ACC112 (cell line): Measurements from ENCODE around the gene P3H3.

Source experiments
- H2AFZ ChIP-seq: fragments of 200-600 bp; sonication (generic); one replicate; pipeline ENCODE4 v1.6.0; 2017; ENCODE audit warnings: antibody characterized with exemption, low read length; ENCODE audit not compliant: unreplicated experiment
- H3K27ac ChIP-seq: fragments of 200-600 bp; sonication (generic); 2 replicates; pipeline ENCODE4 v1.5.1; 2014; ENCODE audit warnings: low read depth, mild to moderate bottlenecking, antibody characterized with exemption, low read length, moderate library complexity
- H3K27me3 ChIP-seq: fragments of 200-600 bp; sonication (generic); 2 replicates; pipeline ENCODE4 v1.6.1; 2014; ENCODE audit warnings: mild to moderate bottlenecking, antibody characterized with exemption, low read length, moderate library complexity, mixed read lengths; ENCODE audit not compliant: insufficient read depth
- H3K36me3 ChIP-seq: fragments of 200-600 bp; sonication (generic); 2 replicates; pipeline ENCODE4 v1.6.1; 2016; ENCODE audit warnings: mild to moderate bottlenecking, antibody characterized with exemption, low read length, moderate library complexity, mixed read lengths; ENCODE audit not compliant: insufficient read depth
- H3K4me1 ChIP-seq: fragments of 200-600 bp; sonication (generic); one replicate; pipeline ENCODE4 v1.6.1; 2016; ENCODE audit warnings: low read length, mixed read lengths; ENCODE audit not compliant: insufficient read depth, unreplicated experiment, control insufficient read depth
- H3K4me3 ChIP-seq: fragments of 200-600 bp; sonication (generic); 2 replicates; pipeline ENCODE4 v1.5.1; 2014; ENCODE audit warnings: mild to moderate bottlenecking, low read depth, low read length
- H3K79me2 ChIP-seq: fragments of 200-600 bp; sonication (generic); one replicate; pipeline ENCODE4 v1.6.0; 2016; ENCODE audit warnings: low read length; ENCODE audit not compliant: control insufficient read depth, unreplicated experiment, insufficient read depth

The P3H3 gene

DNA sequence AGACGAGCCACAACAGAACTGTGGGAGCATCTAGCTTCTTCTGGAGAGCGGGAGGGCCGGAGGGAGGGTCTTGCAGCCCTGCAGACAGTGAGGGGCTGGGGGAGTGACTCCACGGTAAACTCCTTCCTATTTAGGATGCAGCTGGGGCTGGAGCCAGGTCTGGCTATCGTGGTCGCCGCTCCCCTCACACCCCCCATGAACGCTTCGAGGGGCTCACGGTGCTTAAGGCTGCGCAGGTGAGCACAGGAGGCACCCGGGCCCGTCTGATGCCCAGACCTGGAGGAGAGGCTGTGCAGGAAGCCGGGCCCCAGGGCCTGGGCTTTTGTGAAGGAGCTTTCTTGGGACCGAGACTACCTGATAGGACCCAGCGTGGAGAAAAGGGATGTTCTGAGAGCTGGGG, 8.6 kb downstream of the P3H3 start:
- Histone ChIP-seq H3K4me1 (no peaks in the 10 kb centered on the region), H2AFZ (no peak overlapping the region), H3K4me3 (no peak overlapping the region), H3K36me3 (peaks cover 11% of the 10 kb centered on the region), H3K79me2 (no peaks in the 10 kb centered on the region), H3K27ac (no peak overlapping the region), H3K27me3 (no peaks in the 10 kb centered on the region)

DNA sequence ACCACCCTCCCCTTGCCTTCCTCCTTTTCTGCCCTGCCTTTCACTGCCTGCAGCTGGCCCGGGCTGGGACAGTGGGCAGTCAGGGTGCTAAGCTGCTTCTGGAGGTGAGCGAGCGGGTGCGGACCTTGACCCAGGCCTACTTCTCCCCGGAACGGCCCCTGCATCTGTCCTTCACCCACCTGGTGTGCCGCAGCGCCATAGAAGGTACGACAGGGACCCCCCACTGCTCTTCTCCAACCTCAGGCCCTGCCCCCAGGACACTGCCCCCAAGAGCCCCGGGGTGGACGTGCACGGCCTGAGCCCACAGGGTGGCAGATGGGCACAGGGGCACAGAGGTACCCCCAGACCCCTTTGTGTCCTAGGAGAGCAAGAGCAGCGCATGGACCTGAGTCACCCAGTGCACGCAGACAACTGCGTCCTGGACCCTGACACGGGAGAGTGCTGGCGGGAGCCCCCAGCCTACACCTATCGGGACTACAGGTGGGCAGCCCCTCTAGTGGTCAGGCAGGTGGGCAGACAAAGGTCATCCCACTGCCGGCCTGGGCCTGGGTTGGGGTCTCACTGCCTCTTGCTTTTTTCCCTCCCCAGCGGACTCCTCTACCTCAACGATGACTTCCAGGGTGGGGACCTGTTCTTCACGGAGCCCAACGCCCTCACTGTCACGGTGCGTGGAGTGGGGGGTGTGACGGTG, 9.3 kb downstream of the P3H3 start:
- Histone ChIP-seq H3K36me3 (peaks cover 8% of the 10 kb centered on the region), H3K4me1 (no peaks in the 10 kb centered on the region), H3K27me3 (no peaks in the 10 kb centered on the region), H2AFZ (no peak overlapping the region), H3K27ac (no peak overlapping the region), H3K79me2 (no peaks in the 10 kb centered on the region), H3K4me3 (no peak overlapping the region)

DNA sequence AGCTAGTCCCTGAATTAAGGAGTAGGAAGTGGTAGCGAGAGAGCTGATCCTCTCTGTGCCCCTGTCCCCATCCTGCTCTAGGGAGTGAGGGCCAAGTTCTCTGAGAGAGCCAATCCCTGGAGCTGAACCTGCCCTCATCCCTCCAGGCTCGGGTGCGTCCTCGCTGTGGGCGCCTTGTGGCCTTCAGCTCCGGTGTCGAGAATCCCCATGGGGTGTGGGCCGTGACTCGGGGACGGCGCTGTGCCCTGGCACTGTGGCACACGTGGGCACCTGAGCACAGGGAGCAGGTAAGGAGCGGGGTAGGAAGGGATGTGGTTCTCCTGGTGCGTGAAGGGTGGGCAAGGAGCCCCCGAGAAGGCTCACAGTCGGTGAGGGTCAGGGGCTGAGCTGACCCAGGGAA, 10.6 kb downstream of the P3H3 start:
- Histone ChIP-seq H3K4me1 (no peaks in the 10 kb centered on the region), H3K36me3 (no peaks in the 10 kb centered on the region), H3K27me3 (no peaks in the 10 kb centered on the region), H2AFZ (no peak overlapping the region), H3K4me3 (no peak overlapping the region), H3K27ac (no peak overlapping the region), H3K79me2 (no peaks in the 10 kb centered on the region)

DNA sequence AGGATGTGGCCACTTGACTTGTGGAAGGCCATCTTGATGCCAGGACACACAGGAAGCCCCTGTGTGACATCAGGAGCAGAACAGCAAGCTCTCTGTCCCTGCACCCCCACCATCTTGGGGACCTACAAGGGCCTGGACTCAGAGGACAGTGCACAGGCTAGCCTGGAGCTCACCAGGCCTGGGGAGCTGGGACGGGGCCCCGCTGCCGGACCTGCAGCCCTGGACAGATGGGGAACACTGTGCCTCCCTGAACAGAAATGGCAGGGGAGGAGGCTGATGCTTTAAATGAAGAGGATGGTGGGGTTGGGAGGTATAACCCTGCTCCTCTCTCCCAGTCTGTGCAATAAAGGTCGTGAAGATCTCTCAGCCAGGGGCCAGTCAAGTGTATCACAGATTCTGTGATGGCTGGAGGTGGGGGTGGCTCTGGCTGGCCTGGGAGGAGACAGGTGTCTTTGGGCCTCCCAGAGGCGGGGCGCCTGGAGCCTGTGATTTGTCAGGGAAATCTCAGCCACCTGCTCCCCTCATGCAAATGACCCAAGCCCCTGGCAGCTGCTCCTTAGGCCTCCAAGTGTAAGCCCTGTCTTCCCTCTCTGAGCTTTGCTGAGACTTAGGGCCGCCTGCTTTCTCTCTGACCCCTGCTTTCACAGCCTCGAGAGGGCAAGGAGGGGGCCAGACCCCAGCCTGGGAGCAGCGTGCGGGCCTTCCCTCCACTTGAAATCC, 11.4 kb downstream of the P3H3 start:
- Histone ChIP-seq H3K79me2 (no peaks in the 10 kb centered on the region), H3K4me3 (no peak overlapping the region), H3K4me1 (no peaks in the 10 kb centered on the region), H3K27ac (no peak overlapping the region), H3K27me3 (no peaks in the 10 kb centered on the region), H3K36me3 (peaks cover 3% of the 10 kb centered on the region), H2AFZ (no peak overlapping the region)

DNA sequence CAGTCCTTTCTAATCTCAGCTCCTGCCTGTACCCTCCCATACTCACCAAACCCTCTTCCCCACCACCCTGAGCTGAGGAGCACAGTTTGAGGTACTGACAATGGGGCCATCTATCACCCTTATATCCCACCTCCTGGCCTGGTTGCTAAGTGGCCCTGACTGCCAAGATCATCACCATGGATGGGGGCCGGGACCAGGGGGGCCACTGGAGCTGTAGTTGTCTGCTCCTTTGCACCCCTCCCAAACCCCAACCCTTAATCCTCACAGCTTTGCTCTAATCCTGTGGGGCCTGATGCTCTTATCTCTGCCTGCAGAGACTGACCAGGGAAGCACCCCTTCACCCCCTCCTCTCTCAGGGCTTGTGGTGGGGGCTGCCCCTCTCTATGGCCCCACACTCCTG, 12.1 kb downstream of the P3H3 start:
- H3K4me3 ChIP-seq = no peak overlapping the region
- no peak overlapping the region for H3K27ac ChIP-seq
- H2AFZ ChIP-seq = no peak overlapping the region
- H3K79me2 ChIP-seq = no peaks in the 10 kb centered on the region
- H3K36me3 ChIP-seq = peaks cover 8% of the 10 kb centered on the region
- no peaks in the 10 kb centered on the region for H3K27me3 ChIP-seq
- no peaks in the 10 kb centered on the region for H3K4me1 ChIP-seq

DNA sequence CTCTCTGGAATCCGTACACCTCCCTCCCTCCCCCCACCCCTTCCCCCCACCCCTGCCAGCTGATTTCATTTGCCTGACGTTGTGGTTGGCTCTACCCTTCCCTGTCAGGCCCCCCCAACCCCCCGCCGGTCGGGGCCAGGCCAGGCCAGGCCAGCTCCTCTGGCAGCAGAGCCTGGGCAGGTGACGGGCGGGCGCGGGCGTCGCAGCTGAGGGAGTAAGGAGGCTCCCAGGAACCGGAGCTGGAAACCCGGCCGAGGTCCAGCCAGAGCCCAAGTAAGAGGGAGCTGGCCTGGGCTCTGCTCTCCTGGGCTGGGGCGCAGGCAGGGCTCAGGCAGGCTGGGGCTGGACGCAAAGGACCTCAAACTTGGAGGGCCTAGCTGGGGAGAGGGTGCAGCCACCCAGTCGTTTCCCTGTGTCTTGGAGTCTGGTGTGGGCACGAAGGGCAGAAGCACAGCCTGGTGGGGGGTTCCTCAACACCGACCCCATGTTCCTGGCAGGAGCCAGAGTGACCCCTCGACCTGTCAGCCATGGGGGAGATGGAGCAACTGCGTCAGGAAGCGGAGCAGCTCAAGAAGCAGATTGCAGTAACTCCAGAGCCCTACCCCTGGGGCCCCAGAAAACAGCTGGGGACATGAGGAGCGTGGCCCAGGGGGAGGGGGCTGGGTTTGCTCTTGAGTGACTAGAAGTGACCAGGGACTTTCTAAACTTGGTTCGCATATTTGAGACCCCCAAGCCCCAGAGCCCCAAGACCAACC, 12.7 kb downstream of the P3H3 start, which contains the start of gene GNB3:
GNB3 (plus strand) TSS at position 165 of the 755 bp plus-strand sequence; CDS start at position 528, 363 bp downstream.
- H3K79me2 ChIP-seq = no peaks in the 10 kb centered on the region
- no peaks in the 10 kb centered on the region for H3K4me1 ChIP-seq
- H3K27me3 ChIP-seq = no peaks in the 10 kb centered on the region
- no peak within 1 kb of the TSS for H3K27ac ChIP-seq
- no peak within 1 kb of the TSS for H3K4me3 ChIP-seq
- no peak within 1 kb of the TSS for H2AFZ ChIP-seq
- H3K36me3 ChIP-seq = peaks cover 9% of the 10 kb centered on the region

DNA sequence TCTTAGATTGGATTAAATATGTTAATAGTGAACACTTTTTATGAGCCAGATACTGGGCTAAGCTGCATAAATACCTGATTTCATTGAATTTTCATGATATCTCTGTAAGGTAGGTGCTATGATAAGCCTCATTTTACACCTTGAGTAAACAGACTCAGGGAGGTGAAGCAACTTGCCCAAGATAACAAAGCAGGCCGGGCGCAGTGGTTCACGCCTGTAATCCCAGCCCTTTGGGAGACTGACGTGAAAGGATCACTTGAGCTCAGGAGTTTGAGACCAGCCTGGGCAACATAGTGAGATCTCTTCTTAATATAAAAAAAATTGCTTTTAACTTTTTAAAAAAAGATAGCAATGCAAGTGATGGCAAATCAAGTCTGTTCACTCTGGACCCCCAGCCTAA, 13.9 kb downstream of the P3H3 start:
- H3K4me1 ChIP-seq = no peaks in the 10 kb centered on the region
- no peak overlapping the region for H3K27ac ChIP-seq
- no peaks in the 10 kb centered on the region for H3K79me2 ChIP-seq

DNA sequence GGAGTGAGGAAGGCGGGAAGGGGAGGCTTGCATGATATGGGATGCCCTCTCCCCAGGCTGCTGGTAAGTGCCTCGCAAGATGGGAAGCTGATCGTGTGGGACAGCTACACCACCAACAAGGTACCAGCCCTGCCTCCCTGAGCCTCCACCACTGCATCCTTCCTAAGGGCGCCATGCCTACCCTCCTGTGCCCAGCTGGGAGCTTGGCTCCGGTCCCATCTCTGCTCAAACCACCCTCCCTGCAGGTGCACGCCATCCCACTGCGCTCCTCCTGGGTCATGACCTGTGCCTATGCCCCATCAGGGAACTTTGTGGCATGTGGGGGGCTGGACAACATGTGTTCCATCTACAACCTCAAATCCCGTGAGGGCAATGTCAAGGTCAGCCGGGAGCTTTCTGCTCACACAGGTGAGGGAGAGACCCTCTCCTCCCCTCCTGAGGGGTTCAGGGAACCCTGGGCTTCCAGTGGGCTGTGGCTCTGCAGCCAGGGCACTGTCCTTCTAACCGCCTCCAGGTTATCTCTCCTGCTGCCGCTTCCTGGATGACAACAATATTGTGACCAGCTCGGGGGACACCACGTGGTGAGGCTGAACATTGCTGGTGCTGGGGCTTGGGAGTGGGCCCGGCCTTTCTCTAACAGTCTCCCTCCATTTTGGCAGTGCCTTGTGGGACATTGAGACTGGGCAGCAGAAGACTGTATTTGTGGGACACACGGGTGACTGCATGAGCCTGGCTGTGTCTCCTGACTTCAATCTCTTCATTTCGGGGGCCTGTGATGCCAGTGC, 15.1 kb downstream of the P3H3 start:
- H3K79me2 ChIP-seq = no peaks in the 10 kb centered on the region
- H3K27me3 ChIP-seq = no peaks in the 10 kb centered on the region
- no peak overlapping the region for H3K27ac ChIP-seq
- H3K4me3 ChIP-seq = no peak overlapping the region
- H3K4me1 ChIP-seq = no peaks in the 10 kb centered on the region
- no peak overlapping the region for H2AFZ ChIP-seq
- peaks cover 11% of the 10 kb centered on the region for H3K36me3 ChIP-seq

More for the DNA sequence above, 13.9 kb downstream of the P3H3 start:
- no peak overlapping the region for H2AFZ ChIP-seq
- H3K36me3 ChIP-seq = peaks cover 11% of the 10 kb centered on the region
- H3K27me3 ChIP-seq = no peaks in the 10 kb centered on the region
- H3K4me3 ChIP-seq = no peak overlapping the region

DNA sequence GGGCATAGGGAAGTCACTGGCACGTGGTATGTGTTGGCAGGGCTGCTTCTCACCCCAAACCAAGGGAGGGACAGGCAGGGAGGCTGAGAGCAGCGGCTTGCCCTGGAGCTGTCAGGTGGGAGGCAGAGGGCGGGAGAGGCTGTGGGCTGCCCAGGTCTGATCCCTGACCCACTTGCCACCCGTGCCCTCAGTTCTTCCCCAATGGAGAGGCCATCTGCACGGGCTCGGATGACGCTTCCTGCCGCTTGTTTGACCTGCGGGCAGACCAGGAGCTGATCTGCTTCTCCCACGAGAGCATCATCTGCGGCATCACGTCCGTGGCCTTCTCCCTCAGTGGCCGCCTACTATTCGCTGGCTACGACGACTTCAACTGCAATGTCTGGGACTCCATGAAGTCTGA, 17.2 kb downstream of the P3H3 start:
- H3K27me3 ChIP-seq = no peaks in the 10 kb centered on the region
- H3K4me3 ChIP-seq = no peak overlapping the region
- peaks cover 11% of the 10 kb centered on the region for H3K36me3 ChIP-seq
- H3K4me1 ChIP-seq = peaks cover 11% of the 10 kb centered on the region
- H3K27ac ChIP-seq = no peak overlapping the region
- H3K79me2 ChIP-seq = peaks cover 14% of the 10 kb centered on the region
- no peak overlapping the region for H2AFZ ChIP-seq

DNA sequence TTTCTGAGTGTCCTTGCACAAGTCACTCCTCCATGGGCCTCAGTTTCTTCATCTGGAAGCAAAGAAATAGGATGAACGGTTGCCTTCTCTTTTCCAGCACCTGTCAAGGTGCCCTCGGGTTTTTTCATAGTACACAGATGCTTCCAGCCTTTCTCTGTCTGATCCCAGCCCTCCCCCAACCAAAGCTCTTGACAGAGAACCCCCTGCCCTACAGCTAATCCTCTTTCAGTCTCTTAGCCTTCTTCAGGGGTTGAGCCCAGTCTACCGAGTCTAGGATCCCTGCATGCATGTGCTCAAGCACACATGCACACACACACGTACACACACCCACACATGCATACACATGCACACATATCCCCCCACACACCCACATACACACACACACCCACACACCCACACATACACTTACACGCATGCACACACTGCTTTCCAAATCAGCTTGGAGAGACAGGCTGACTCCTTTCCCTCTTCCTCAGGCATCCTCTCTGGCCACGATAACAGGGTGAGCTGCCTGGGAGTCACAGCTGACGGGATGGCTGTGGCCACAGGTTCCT, 18.2 kb downstream of the P3H3 start:
- Histone ChIP-seq H3K4me1 (peaks cover 11% of the 10 kb centered on the region), H3K4me3 (no peak overlapping the region), H3K27me3 (no peaks in the 10 kb centered on the region), H3K79me2 (peaks cover 18% of the 10 kb centered on the region), H3K27ac (no peak overlapping the region), H3K36me3 (peaks cover 11% of the 10 kb centered on the region), H2AFZ (no peak overlapping the region)
